HG03457 (cell line): ENCODE results near the gene DCAF8.

ENCODE experiments used
- ATAC-seq: cut with Tn5 transposase; IDR thresholded peaks from one replicate; pipeline ENCODE4 v1.9.1; 2021; ENCODE audit warnings: moderate number of reproducible peaks; ENCODE audit not compliant: unreplicated experiment

DCAF8 gene

GRCh38 chr1:160177667-160178066, 84.7 kb downstream of the DCAF8 start:
- no peak for ATAC-seq

DNA sequence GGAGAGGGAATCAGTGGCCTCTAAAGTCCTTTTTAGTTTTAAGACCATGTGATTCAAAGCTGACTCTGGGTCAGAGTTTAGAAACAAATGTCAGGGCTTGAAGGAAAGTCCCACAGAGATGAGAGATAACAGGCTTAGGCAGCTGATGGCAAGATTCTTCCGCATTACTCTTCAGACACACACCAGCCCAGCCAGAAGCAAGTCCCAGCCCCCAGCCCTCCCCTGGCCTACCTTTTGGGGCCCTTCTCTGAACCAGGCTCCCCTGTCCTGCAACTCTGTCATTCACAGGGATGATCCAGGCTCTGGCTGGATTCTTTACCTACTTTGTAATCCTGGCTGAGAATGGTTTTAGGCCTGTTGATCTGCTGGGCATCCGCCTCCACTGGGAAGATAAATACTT, 85.1 kb downstream of the DCAF8 start:
- ATAC-seq = no peak

DNA sequence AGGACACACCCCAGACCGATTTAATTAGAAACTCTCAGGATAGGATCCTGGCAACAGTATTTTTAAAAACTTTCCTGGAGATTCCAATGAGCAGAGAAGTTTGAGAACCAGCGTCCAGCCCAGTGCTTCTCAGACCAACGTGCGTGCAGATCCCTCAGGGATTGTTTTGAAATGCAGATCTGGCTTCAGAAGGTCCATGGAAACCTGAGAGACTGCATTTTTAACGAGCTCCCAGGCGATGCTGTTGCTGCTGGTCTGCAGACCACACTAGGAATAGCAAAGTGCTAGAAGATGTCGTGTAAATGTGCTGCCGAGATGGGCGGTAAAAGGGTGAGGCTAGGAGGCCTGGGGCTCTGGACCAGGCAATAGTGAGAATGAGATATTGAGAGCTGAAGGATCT, 90.4 kb downstream of the DCAF8 start:
- ATAC-seq = no peak

DNA sequence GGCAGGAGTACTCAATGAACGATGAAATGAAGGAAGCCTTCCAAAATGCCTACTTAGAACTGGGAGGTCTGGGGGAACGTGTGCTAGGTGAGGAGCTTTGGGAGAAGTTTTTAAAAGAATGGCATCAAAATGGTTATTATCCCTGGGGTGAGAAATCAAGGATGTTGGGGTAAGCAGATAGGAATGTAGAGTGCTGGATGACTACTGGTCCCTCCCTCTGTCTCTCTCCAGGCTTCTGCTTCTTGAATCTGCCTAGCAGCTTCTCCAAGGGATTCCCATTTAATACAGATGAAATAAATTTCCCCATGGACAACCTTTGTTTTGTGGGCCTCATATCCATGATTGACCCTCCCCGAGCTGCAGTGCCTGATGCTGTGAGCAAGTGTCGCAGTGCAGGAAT, 91.0 kb downstream of the DCAF8 start:
- ATAC-seq = no peak

- ATAC-seq = peak; percentile 55
These were observed 92.6 kb downstream of the DCAF8 start for GRCh38 chr1:160169553-160170399.

DNA sequence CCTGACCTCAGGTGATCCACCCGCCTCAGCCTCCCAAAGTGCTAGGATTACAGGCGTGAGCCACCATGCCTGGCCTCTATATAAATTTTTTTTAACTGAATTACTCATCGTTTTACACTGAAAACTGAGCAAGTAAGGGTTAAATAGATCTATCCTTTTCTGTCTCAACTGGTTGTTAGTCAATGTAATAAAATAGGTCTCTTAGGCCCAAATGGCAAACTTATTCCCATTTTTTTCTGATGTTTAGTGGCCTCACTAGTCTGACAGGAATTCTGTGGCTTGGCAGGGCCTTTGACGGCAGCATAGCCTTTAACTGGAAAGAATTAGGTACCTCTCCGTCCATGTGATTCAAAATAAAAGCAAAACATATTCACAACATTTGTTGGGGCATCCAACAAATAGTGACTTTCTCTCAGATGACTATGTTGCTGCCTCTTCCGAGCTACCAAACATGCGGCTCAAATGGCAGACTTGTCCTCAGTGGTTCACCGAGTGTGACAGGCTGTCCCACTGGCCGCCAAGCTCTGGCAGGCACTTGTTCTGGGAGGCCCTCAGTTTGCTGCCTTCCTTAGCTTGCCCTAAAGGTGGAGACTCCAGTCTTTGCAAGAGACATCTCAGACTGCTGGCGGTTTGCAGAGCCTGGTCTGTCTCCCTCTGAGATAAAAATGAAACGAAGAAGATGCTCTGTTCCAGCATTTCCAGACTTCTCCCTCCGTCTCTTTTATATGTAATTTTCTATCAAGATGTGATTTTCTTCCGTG, 93.6 kb downstream of the DCAF8 start:
- no peak for ATAC-seq

DNA sequence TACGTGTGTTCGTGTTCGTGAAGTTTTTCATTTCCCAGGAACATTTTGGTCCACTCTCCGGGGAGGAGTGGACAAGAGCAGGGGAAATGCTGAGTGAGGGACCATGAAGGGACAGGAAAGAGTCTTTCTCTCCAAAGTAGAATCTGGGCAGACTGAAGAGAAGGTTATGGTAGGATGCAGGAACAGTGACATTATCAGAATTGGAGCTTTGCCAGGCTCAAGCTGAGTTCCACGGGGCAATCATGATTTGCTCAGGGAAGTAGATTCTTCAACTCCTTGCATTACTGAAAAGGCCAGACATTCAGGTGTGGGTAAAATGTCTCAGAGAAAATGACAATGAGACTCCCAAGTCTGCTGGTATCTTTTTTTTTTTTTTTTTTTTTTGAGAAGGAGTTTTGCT, 94.3 kb downstream of the DCAF8 start:
- ATAC-seq = no peak

GRCh38 chr1:160167580-160167979, 94.8 kb downstream of the DCAF8 start:
- ATAC-seq = no peak

- ATAC-seq = no peak
These were observed 95.3 kb downstream of the DCAF8 start for GRCh38 chr1:160167056-160167455.

- ATAC-seq = no peak
These were observed 96.0 kb downstream of the DCAF8 start for GRCh38 chr1:160166166-160166868.
